Upper lobe of left lung (tissue), 6 donors: Measurements from ENCODE around the gene KCNIP3. TPM values are rescaled to one million over a fixed set of nuclear protein-coding genes. Genes with fewer than 3 reads are reported as not detected.

Experiments
- ATAC-seq, 2 donors: fragments of 200-7000 bp; cut with Tn5 transposase; one replicate each; pipeline ENCODE4 v1.9.1; 2022; ENCODE audit warnings: mild to moderate bottlenecking in 2 of 2, moderate library complexity in 2 of 2; ENCODE audit not compliant: low FRiP score in 2 of 2
- DNase-seq, 2 donors: peaks; one replicate each; pipeline ENCODE4 v3.0.0-alpha.2; 2019 to 2020
- H3K27ac ChIP-seq, 4 donors: fragments of 200-600 bp; sonication (generic); one replicate each; pipeline ENCODE4 v1.5.1; 2016 to 2019
- H3K27me3 ChIP-seq, 4 donors: fragments of 200-600 bp; sonication (generic); one replicate each; pipeline ENCODE4 v1.5.1; 2017 to 2019
- H3K36me3 ChIP-seq, 4 donors: fragments of 200-600 bp; sonication (generic); one replicate each; pipeline ENCODE4 v1.5.1; 2016 to 2019
- H3K4me1 ChIP-seq, 4 donors: fragments of 200-600 bp; sonication (generic); one replicate each; pipeline ENCODE4 v1.5.1; 2018 to 2019
- H3K4me3 ChIP-seq, 4 donors: fragments of 200-600 bp; sonication (generic); one replicate each; pipeline ENCODE4 v1.5.1; 2017 to 2019; ENCODE audit warnings: mild to moderate bottlenecking in 2 of 4, moderate library complexity in 1 of 4
- H3K9me3 ChIP-seq, 4 donors: fragments of 200-600 bp; sonication (generic); one replicate each; pipeline ENCODE4 v1.5.1; 2018 to 2019
- EP300 ChIP-seq, 4 donors: sonication (generic); formaldehyde crosslinking; IDR thresholded peaks; one replicate each; pipeline ENCODE4 v1.5.1; 2017; ENCODE audit warnings: antibody characterized with exemption in 4 of 4, control low read depth in 2 of 4
- POLR2A ChIP-seq, 4 donors: fragments of 450-650 bp; IDR thresholded peaks; one replicate each; pipeline ENCODE4 v1.5.1; 2016 to 2017; ENCODE audit warnings: antibody characterized with exemption in 4 of 4, mild to moderate bottlenecking in 2 of 4
- POLR2AphosphoS5 ChIP-seq, 2 donors: sonication (generic); formaldehyde crosslinking; IDR thresholded peaks; one replicate each; pipeline ENCODE4 v1.5.1; 2017; ENCODE audit warnings: antibody characterized with exemption in 2 of 2
- WGBS, 2 donors: methylation state at CpG; one replicate each; pipeline ENCODE4 v1.1.5; 2017 to 2018; 5-methylcytosine and 5-hydroxymethylcytosine counted together
- total RNA-seq, 6 donors: library from RNA; depleted of rRNA in 4 of 6; stranded (reverse); fragments of >200 nt in 4 of 6; gene quantifications; one replicate each; pipeline versions ENCODE4 v1.1.0 to v1.2.1, GENCODE V29; 2016 to 2021
- TF ChIP-seq, protein P1 (sequence below), 6 experiments: fragments of 450-650 bp in 4 of 6; fragments of 200-600 bp in 2 of 6; sonication (generic) in 2 of 6; IDR thresholded peaks; one replicate each; pipeline ENCODE4 v1.5.1; 2016 to 2019; ENCODE audit warnings: antibody characterized with exemption in 6 of 6
- donor health status: DM: no; HTN: no; CAD: no; lungs with moderate emphysema.
- donor health status: DM: no; HTN: yes; CAD: no; lungs with severe emphysema.

The KCNIP3 gene
- total RNA-seq, 6 donors from 2014 or later = 1.0 to 5.9 (median 2.5) TPM

DNA sequence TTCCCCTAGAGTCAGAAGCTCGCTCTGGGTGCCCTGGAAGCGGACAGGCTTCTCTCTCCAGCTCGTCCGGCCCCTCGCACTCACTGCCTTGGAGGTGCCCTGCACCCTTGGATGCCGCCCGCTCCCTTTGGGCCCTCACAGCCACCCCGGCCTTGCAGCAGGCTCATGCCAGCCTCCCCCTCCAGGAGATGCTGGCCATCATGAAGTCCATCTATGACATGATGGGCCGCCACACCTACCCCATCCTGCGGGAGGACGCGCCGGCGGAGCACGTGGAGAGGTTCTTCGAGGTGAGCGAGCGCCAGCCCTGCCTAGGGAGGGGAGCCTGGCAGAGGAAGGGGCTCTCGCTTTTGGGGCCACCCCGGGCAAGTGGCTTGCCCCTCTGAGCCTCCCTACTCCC lies 85.0 kb downstream of the KCNIP3 start:
- no peaks in the 10 kb centered on the region for H3K27me3 ChIP-seq
- no peaks in the 10 kb centered on the region for H3K9me3 ChIP-seq
- ATAC-seq = no peak
- WGBS, 2 donors = 93% methylated on average over 5 to 20 of the region's 20 CpGs
- H3K27ac ChIP-seq = no peak overlapping the region
- no peak overlapping the region for H3K4me3 ChIP-seq
- TF ChIP-seq, protein P1, sequence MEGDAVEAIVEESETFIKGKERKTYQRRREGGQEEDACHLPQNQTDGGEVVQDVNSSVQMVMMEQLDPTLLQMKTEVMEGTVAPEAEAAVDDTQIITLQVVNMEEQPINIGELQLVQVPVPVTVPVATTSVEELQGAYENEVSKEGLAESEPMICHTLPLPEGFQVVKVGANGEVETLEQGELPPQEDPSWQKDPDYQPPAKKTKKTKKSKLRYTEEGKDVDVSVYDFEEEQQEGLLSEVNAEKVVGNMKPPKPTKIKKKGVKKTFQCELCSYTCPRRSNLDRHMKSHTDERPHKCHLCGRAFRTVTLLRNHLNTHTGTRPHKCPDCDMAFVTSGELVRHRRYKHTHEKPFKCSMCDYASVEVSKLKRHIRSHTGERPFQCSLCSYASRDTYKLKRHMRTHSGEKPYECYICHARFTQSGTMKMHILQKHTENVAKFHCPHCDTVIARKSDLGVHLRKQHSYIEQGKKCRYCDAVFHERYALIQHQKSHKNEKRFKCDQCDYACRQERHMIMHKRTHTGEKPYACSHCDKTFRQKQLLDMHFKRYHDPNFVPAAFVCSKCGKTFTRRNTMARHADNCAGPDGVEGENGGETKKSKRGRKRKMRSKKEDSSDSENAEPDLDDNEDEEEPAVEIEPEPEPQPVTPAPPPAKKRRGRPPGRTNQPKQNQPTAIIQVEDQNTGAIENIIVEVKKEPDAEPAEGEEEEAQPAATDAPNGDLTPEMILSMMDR (IDR thresholded peaks at IDR 0.05) = no peak
- TF ChIP-seq POLR2AphosphoS5 (IDR thresholded peaks at IDR 0.05) (no peak), EP300 (IDR thresholded peaks at IDR 0.05) (no peak), POLR2A (IDR thresholded peaks at IDR 0.05) (no peak)
- peaks cover 0 to 11% (median 0%) of the 10 kb centered on the region in 4 donors for H3K4me1 ChIP-seq
- DNase-seq = peak in 1 of 2 donors; percentile 75
- no peaks in the 10 kb centered on the region for H3K36me3 ChIP-seq

DNA sequence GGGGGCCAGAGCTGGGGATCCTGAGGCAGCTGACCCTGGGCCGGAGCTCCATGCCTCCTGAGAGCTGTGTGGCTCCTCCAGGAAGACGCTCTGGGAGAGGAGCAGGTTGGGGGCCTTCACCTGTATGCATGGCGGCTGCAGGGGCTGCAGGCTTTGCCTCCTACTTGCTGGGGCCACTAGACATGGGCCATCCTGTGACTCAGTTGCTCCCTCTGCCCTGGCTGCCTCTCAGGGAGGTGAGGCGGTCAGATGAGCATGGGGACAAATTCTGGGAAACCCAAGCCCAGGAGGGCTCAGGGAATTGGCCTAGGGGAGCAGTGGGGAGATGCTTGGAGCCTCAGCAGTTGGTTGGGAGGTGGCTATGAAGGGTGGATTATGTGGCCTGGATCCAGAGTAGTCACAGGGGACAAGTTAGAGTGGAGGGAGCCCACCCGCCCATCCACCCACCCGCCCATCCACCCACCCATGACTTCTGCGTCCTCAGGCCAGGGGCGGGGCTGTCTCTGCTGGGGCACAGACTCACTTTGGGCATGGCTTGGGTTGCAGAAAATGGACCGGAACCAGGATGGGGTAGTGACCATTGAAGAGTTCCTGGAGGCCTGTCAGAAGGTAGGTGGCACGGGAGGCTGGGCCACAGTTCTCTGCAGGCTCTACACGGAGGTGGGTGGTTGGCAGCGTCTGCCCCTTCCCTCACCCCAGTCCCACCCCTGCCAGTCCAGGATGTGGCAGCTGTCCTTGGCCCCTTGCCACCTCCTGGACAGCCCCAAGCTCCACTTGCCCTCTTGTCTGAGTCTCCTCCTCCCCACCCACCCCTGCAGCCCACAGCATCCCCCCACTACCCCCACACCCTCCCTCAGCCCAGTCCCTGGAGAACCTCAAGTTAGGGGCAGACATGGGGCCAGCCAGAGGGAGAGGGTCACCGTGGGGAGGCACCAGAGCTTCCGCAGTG lies 85.8 kb downstream of the KCNIP3 start:
- DNase-seq (no peak), ATAC-seq (no peak)
- H3K4me1 ChIP-seq = peaks cover 0 to 11% (median 0%) of the 10 kb centered on the region in 4 donors
- H3K9me3 ChIP-seq = no peaks in the 10 kb centered on the region
- no peak for TF ChIP-seq EP300 (IDR thresholded peaks at IDR 0.05)
- TF ChIP-seq POLR2AphosphoS5 (IDR thresholded peaks at IDR 0.05) = no peak
- TF ChIP-seq, protein P1 (IDR thresholded peaks at IDR 0.05) = no peak
- TF ChIP-seq POLR2A (IDR thresholded peaks at IDR 0.05) = no peak
- H3K27me3 ChIP-seq = no peaks in the 10 kb centered on the region
- no peaks in the 10 kb centered on the region for H3K36me3 ChIP-seq
- 89 to 90% methylated on average over 7 to 13 of the region's 14 CpGs for WGBS, 2 donors
- H3K27ac ChIP-seq = no peak overlapping the region
- H3K4me3 ChIP-seq = no peak overlapping the region

GRCh38 chr2:95383635-95384027 lies 86.5 kb downstream of the KCNIP3 start:
- TF ChIP-seq, protein P1 (IDR thresholded peaks at IDR 0.05) = no peak
- TF ChIP-seq EP300 (IDR thresholded peaks at IDR 0.05) (no peak), POLR2A (IDR thresholded peaks at IDR 0.05) (no peak), POLR2AphosphoS5 (IDR thresholded peaks at IDR 0.05) (no peak)

GRCh38 chr2:95384854-95385569 lies 87.9 kb downstream of the KCNIP3 start:
- no peak for TF ChIP-seq POLR2A (IDR thresholded peaks at IDR 0.05)
- TF ChIP-seq, protein P1 (IDR thresholded peaks at IDR 0.05) = no peak
- TF ChIP-seq EP300 (IDR thresholded peaks at IDR 0.05) = no peak
- TF ChIP-seq POLR2AphosphoS5 (IDR thresholded peaks at IDR 0.05) = no peak
- DNase-seq = no peak
- ATAC-seq = peak; percentile 13 to 14
- Histone ChIP-seq H3K27ac (no peak overlapping the region), H3K4me1 (peaks cover 0 to 19% (median 4%) of the 10 kb centered on the region in 4 donors), H3K9me3 (no peaks in the 10 kb centered on the region), H3K27me3 (no peaks in the 10 kb centered on the region), H3K36me3 (no peaks in the 10 kb centered on the region), H3K4me3 (no peak overlapping the region)
- WGBS, 2 donors = 45 to 88% methylated on average over 3 to 12 of the region's 12 CpGs

More at GRCh38 chr2:95383635-95384027, 86.5 kb downstream of the KCNIP3 start:
- no peak overlapping the region for H3K27ac ChIP-seq
- ATAC-seq (no peak), DNase-seq (no peak)
- peaks cover 0 to 11% (median 0%) of the 10 kb centered on the region in 4 donors for H3K4me1 ChIP-seq
- WGBS, 2 donors = 80 to 93% methylated on average over 1 to 6 of the region's 9 CpGs
- no peak overlapping the region for H3K4me3 ChIP-seq
- no peaks in the 10 kb centered on the region for H3K27me3 ChIP-seq
- no peaks in the 10 kb centered on the region for H3K9me3 ChIP-seq
- no peaks in the 10 kb centered on the region for H3K36me3 ChIP-seq
